IMR-90 (cell line): ENCODE data around the gene TFPI.

Experiments
- BHLHE40 ChIP-seq: fragments of 150-350 bp; IDR thresholded peaks from 2 replicates; pipeline ENCODE4 v1.6.1; 2016; ENCODE audit warnings: mild to moderate bottlenecking, low read depth, low read length
- CEBPB ChIP-seq: IDR thresholded peaks from 2 replicates; pipeline ENCODE4 v1.6.1; 2012; ENCODE audit warnings: low read depth, low read length, improper control_type of control experiment
- FOS ChIP-seq: fragments of 150-350 bp; IDR thresholded peaks from 2 replicates; pipeline ENCODE4 v1.6.1; 2016; ENCODE audit warnings: low read depth, low read length
- MAFK ChIP-seq: IDR thresholded peaks from 2 replicates; pipeline ENCODE4 v1.6.1; 2012; ENCODE audit warnings: low read depth, low read length, improper control_type of control experiment
- MAZ ChIP-seq: IDR thresholded peaks from 2 replicates; pipeline ENCODE4 v1.6.1; 2012; ENCODE audit warnings: low read depth, mild to moderate bottlenecking, low read length, improper control_type of control experiment, moderate library complexity, borderline replicate concordance
- MXI1 ChIP-seq: IDR thresholded peaks from 2 replicates; pipeline ENCODE4 v1.6.1; 2012; ENCODE audit warnings: low read depth, mild to moderate bottlenecking, low read length, moderate library complexity, borderline replicate concordance
- POLR2A ChIP-seq: IDR thresholded peaks from 2 replicates; pipeline ENCODE4 v1.6.1; 2012; ENCODE audit warnings: mild to moderate bottlenecking, low read depth, low read length
- RCOR1 ChIP-seq: IDR thresholded peaks from 2 replicates; pipeline ENCODE4 v1.6.1; 2012; ENCODE audit warnings: mild to moderate bottlenecking, low read length, improper control_type of control experiment; ENCODE audit not compliant: insufficient replicate concordance
- RFX5 ChIP-seq: IDR thresholded peaks from 2 replicates; pipeline ENCODE4 v1.8.0; 2012; ENCODE audit warnings: low read depth, mild to moderate bottlenecking, low read length, moderate library complexity
- SMC3 ChIP-seq: fragments of 150-350 bp; IDR thresholded peaks from 2 replicates; pipeline ENCODE4 v1.6.1; 2016; ENCODE audit warnings: low read depth, mild to moderate bottlenecking, antibody characterized with exemption, low read length, moderate library complexity
- TF ChIP-seq, protein P1 (sequence below): conservative IDR thresholded peaks from 2 replicates; pipeline ENCODE4 v1.5.1; 2012; ENCODE audit warnings: mild to moderate bottlenecking, low read depth, low read length, improper control_type of control experiment
- TF ChIP-seq, protein P2 (sequence below): fragments of 150-350 bp; IDR thresholded peaks from 2 replicates; pipeline ENCODE4 v1.6.1; 2017; ENCODE audit warnings: mild to moderate bottlenecking, antibody characterized with exemption, low read length, low read depth

DNA sequence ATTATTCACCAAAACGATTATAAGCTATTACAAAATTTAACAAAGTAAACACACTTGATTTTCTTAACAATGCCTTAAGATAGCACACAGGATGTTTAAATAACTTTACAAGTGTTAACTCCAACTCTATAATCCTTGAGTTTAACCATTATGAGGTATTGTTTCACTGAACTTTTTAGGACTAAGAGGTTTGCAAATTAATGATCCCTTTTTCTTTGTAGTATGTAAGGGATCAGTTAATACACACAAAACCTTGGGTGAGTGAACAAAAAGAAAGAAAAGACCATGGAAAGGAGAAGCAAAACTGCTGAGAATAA is 21.5 kb upstream of the TFPI start:
- TF ChIP-seq, protein P1, sequence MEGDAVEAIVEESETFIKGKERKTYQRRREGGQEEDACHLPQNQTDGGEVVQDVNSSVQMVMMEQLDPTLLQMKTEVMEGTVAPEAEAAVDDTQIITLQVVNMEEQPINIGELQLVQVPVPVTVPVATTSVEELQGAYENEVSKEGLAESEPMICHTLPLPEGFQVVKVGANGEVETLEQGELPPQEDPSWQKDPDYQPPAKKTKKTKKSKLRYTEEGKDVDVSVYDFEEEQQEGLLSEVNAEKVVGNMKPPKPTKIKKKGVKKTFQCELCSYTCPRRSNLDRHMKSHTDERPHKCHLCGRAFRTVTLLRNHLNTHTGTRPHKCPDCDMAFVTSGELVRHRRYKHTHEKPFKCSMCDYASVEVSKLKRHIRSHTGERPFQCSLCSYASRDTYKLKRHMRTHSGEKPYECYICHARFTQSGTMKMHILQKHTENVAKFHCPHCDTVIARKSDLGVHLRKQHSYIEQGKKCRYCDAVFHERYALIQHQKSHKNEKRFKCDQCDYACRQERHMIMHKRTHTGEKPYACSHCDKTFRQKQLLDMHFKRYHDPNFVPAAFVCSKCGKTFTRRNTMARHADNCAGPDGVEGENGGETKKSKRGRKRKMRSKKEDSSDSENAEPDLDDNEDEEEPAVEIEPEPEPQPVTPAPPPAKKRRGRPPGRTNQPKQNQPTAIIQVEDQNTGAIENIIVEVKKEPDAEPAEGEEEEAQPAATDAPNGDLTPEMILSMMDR = no peak
- TF ChIP-seq POLR2A (no peak), SMC3 (no peak), RFX5 (no peak), BHLHE40 (no peak), MAFK (no peak), MXI1 (no peak), RCOR1 (no peak), FOS (no peak), CEBPB (no peak), MAZ (no peak)
- TF ChIP-seq, protein P2, sequence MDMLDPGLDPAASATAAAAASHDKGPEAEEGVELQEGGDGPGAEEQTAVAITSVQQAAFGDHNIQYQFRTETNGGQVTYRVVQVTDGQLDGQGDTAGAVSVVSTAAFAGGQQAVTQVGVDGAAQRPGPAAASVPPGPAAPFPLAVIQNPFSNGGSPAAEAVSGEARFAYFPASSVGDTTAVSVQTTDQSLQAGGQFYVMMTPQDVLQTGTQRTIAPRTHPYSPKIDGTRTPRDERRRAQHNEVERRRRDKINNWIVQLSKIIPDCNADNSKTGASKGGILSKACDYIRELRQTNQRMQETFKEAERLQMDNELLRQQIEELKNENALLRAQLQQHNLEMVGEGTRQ = no peak
